ENCODE data around the gene DNAAF1.

DNAAF1 gene

GRCh38 chr16:84138824-84139627, 6.1 kb upstream of the DNAAF1 start:
- Histone ChIP-seq H3K4me1 (ENCODE audit: control insufficient read depth, insufficient read depth, low read length, poor library complexity, severe bottlenecking) (peaks cover 3% of the 10 kb centered on the region), H3K36me3 (ENCODE audit: control insufficient read depth, insufficient read depth, low read length) (no peaks in the 10 kb centered on the region), H3K27me3 (replicated peaks; ENCODE audit: control insufficient read depth, insufficient read depth, low read length, poor library complexity, severe bottlenecking) (no peaks in the 10 kb centered on the region), H3K9me3 (ENCODE audit: control insufficient read depth, low read length) (no peaks in the 10 kb centered on the region), H3K4me3 (ENCODE audit: insufficient read depth, low read depth, low read length, poor library complexity, severe bottlenecking) (no peak overlapping the region), H3K27ac (ENCODE audit: insufficient read depth, low read length, poor library complexity, severe bottlenecking) (no peak overlapping the region)
- DNase-seq, result no peak

- Histone ChIP-seq H3K27ac (ENCODE audit: insufficient read depth, low read length, poor library complexity, severe bottlenecking) (no peak overlapping the region), H3K4me1 (ENCODE audit: control insufficient read depth, insufficient read depth, low read length, poor library complexity, severe bottlenecking) (peaks cover 4% of the 10 kb centered on the region)
- no peak for DNase-seq
Measured at GRCh38 chr16:84139628-84140258, 5.4 kb upstream of the DNAAF1 start.

GRCh38 chr16:84141143-84141670, 3.9 kb upstream of the DNAAF1 start:
- peaks cover 8% of the 10 kb centered on the region for H3K4me1 ChIP-seq (ENCODE audit: control insufficient read depth, insufficient read depth, low read length, poor library complexity, severe bottlenecking)
- no peaks in the 10 kb centered on the region for H3K36me3 ChIP-seq (ENCODE audit: control insufficient read depth, insufficient read depth, low read length)
- no peak overlapping the region for H3K27ac ChIP-seq (ENCODE audit: insufficient read depth, low read length, poor library complexity, severe bottlenecking)
- no peaks in the 10 kb centered on the region for H3K27me3 ChIP-seq (replicated peaks; ENCODE audit: control insufficient read depth, insufficient read depth, low read length, poor library complexity, severe bottlenecking)
- no peak for DNase-seq
- no peak overlapping the region for H3K4me3 ChIP-seq (ENCODE audit: insufficient read depth, low read depth, low read length, poor library complexity, severe bottlenecking)
- H3K9me3 ChIP-seq (ENCODE audit: control insufficient read depth, low read length), result no peaks in the 10 kb centered on the region

More at GRCh38 chr16:84139628-84140258, 5.4 kb upstream of the DNAAF1 start:
- Histone ChIP-seq H3K9me3 (ENCODE audit: control insufficient read depth, low read length) (no peaks in the 10 kb centered on the region), H3K36me3 (ENCODE audit: control insufficient read depth, insufficient read depth, low read length) (no peaks in the 10 kb centered on the region), H3K4me3 (ENCODE audit: insufficient read depth, low read depth, low read length, poor library complexity, severe bottlenecking) (no peak overlapping the region), H3K27me3 (replicated peaks; ENCODE audit: control insufficient read depth, insufficient read depth, low read length, poor library complexity, severe bottlenecking) (no peaks in the 10 kb centered on the region)

- Histone ChIP-seq H3K4me1 (ENCODE audit: control insufficient read depth, insufficient read depth, low read length, poor library complexity, severe bottlenecking) (peaks cover 8% of the 10 kb centered on the region), H3K36me3 (ENCODE audit: control insufficient read depth, insufficient read depth, low read length) (no peaks in the 10 kb centered on the region), H3K9me3 (ENCODE audit: control insufficient read depth, low read length) (no peaks in the 10 kb centered on the region), H3K27me3 (replicated peaks; ENCODE audit: control insufficient read depth, insufficient read depth, low read length, poor library complexity, severe bottlenecking) (peaks cover 5% of the 10 kb centered on the region), H3K27ac (ENCODE audit: insufficient read depth, low read length, poor library complexity, severe bottlenecking) (no peak overlapping the region), H3K4me3 (ENCODE audit: insufficient read depth, low read depth, low read length, poor library complexity, severe bottlenecking) (no peak overlapping the region)
- no peak for DNase-seq
Measured at GRCh38 chr16:84143081-84143480, 2.0 kb upstream of the DNAAF1 start.

- Histone ChIP-seq H3K4me1 (ENCODE audit: control insufficient read depth, insufficient read depth, low read length, poor library complexity, severe bottlenecking) (peaks cover 8% of the 10 kb centered on the region), H3K4me3 (ENCODE audit: insufficient read depth, low read depth, low read length, poor library complexity, severe bottlenecking) (peak overlapping the region; percentile 95), H3K27me3 (replicated peaks; ENCODE audit: control insufficient read depth, insufficient read depth, low read length, poor library complexity, severe bottlenecking) (peaks cover 5% of the 10 kb centered on the region), H3K27ac (ENCODE audit: insufficient read depth, low read length, poor library complexity, severe bottlenecking) (no peak overlapping the region), H3K36me3 (ENCODE audit: control insufficient read depth, insufficient read depth, low read length) (no peaks in the 10 kb centered on the region), H3K9me3 (ENCODE audit: control insufficient read depth, low read length) (no peaks in the 10 kb centered on the region)
- no peak for DNase-seq
Measured at GRCh38 chr16:84143784-84144199, 1.3 kb upstream of the DNAAF1 start.

GRCh38 chr16:84144209-84144858, 774 bp upstream of the DNAAF1 start:
- peaks cover 8% of the 10 kb centered on the region for H3K4me1 ChIP-seq (ENCODE audit: control insufficient read depth, insufficient read depth, low read length, poor library complexity, severe bottlenecking)
- peaks cover 5% of the 10 kb centered on the region for H3K27me3 ChIP-seq (replicated peaks; ENCODE audit: control insufficient read depth, insufficient read depth, low read length, poor library complexity, severe bottlenecking)
- H3K9me3 ChIP-seq (ENCODE audit: control insufficient read depth, low read length), result no peaks in the 10 kb centered on the region
- H3K36me3 ChIP-seq (ENCODE audit: control insufficient read depth, insufficient read depth, low read length), result no peaks in the 10 kb centered on the region
- peak overlapping the region; percentile 95 for H3K4me3 ChIP-seq (ENCODE audit: insufficient read depth, low read depth, low read length, poor library complexity, severe bottlenecking)
- H3K27ac ChIP-seq (ENCODE audit: insufficient read depth, low read length, poor library complexity, severe bottlenecking), result peak overlapping the region; percentile 74
- peak; percentile 25 to 36 (median 32) for DNase-seq

- DNase-seq, result no peak
- no peak overlapping the region for H3K27ac ChIP-seq (ENCODE audit: insufficient read depth, low read length, poor library complexity, severe bottlenecking)
- H3K36me3 ChIP-seq (ENCODE audit: control insufficient read depth, insufficient read depth, low read length), result no peaks in the 10 kb centered on the region
- no peaks in the 10 kb centered on the region for H3K4me1 ChIP-seq (ENCODE audit: control insufficient read depth, insufficient read depth, low read length, poor library complexity, severe bottlenecking)
- H3K4me3 ChIP-seq (ENCODE audit: insufficient read depth, low read depth, low read length, poor library complexity, severe bottlenecking), result no peak overlapping the region
- no peaks in the 10 kb centered on the region for H3K9me3 ChIP-seq (ENCODE audit: control insufficient read depth, low read length)
- H3K27me3 ChIP-seq (replicated peaks; ENCODE audit: control insufficient read depth, insufficient read depth, low read length, poor library complexity, severe bottlenecking), result peaks cover 5% of the 10 kb centered on the region
Measured at GRCh38 chr16:84150926-84151325, 5.8 kb downstream of the DNAAF1 start.

- H3K9me3 ChIP-seq (ENCODE audit: control insufficient read depth, low read length), result no peaks in the 10 kb centered on the region
- H3K36me3 ChIP-seq (ENCODE audit: control insufficient read depth, insufficient read depth, low read length), result no peaks in the 10 kb centered on the region
- no peak for DNase-seq
- H3K4me1 ChIP-seq (ENCODE audit: control insufficient read depth, insufficient read depth, low read length, poor library complexity, severe bottlenecking), result no peaks in the 10 kb centered on the region
- no peak overlapping the region for H3K4me3 ChIP-seq (ENCODE audit: insufficient read depth, low read depth, low read length, poor library complexity, severe bottlenecking)
- H3K27ac ChIP-seq (ENCODE audit: insufficient read depth, low read length, poor library complexity, severe bottlenecking), result no peak overlapping the region
- no peaks in the 10 kb centered on the region for H3K27me3 ChIP-seq (replicated peaks; ENCODE audit: control insufficient read depth, insufficient read depth, low read length, poor library complexity, severe bottlenecking)
Measured at GRCh38 chr16:84153660-84154214, 8.6 kb downstream of the DNAAF1 start.

- Histone ChIP-seq H3K4me1 (ENCODE audit: control insufficient read depth, insufficient read depth, low read length, poor library complexity, severe bottlenecking) (no peaks in the 10 kb centered on the region), H3K4me3 (ENCODE audit: insufficient read depth, low read depth, low read length, poor library complexity, severe bottlenecking) (no peak overlapping the region), H3K36me3 (ENCODE audit: control insufficient read depth, insufficient read depth, low read length) (no peaks in the 10 kb centered on the region), H3K27me3 (replicated peaks; ENCODE audit: control insufficient read depth, insufficient read depth, low read length, poor library complexity, severe bottlenecking) (no peaks in the 10 kb centered on the region), H3K27ac (ENCODE audit: insufficient read depth, low read length, poor library complexity, severe bottlenecking) (no peak overlapping the region), H3K9me3 (ENCODE audit: control insufficient read depth, low read length) (no peaks in the 10 kb centered on the region)
- no peak for DNase-seq
Measured at GRCh38 chr16:84155226-84155625, 10.1 kb downstream of the DNAAF1 start.
